C1 segment of cervical spinal cord (tissue), 14 donors: ENCODE measurements around the gene CHRNB2.

Experiments
- DNase-seq, 14 donors: peaks; one replicate each; lab custom pipeline; 2025; lab: John Stamatoyannopoulos, UW

CHRNB2 gene

DNA sequence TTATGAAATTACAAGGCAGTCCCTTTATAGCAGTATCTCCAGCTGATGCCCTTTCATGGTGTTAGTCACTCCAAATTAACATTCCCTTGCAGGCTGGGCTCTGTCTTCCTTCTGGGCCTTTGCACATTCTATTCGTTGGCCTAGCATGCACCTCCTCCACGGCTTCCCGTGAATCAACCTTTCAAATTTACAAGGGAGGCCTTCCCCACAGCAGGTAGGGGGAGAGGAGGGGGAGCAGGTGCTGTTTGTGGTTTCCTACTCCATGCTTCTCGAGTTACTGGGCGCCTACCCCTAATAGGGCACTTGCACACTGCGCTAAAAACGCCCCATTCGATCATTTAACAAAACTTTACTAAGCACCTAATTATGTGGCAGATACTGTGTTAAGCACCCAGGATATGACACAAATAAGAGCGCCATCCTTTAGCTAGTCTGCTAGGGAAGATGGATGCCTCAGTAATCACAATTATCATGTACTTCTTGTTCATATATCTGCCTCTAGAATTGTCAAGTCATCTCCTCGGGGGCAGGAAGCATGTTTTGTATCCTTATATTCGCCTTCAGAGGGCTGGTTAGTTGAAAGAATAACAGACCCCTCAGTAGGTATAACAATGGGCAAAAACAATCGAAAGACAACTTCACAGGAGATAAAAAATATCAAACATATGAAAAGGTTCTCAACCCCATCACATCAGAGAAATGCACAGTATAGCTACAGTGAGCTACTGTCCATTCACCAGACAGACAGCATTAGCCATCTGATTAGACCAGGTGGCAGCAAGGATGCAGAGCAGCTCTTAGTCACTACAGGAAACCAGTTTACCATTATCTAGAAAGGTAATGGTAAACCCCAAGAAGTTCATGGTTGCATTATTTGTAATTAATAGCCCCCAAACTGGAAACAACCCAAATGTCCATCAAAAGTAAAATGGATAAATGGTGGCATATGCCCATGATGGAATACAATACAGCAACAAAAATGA is 42.1 kb downstream of the CHRNB2 start:
- DNase-seq: no peak

DNA sequence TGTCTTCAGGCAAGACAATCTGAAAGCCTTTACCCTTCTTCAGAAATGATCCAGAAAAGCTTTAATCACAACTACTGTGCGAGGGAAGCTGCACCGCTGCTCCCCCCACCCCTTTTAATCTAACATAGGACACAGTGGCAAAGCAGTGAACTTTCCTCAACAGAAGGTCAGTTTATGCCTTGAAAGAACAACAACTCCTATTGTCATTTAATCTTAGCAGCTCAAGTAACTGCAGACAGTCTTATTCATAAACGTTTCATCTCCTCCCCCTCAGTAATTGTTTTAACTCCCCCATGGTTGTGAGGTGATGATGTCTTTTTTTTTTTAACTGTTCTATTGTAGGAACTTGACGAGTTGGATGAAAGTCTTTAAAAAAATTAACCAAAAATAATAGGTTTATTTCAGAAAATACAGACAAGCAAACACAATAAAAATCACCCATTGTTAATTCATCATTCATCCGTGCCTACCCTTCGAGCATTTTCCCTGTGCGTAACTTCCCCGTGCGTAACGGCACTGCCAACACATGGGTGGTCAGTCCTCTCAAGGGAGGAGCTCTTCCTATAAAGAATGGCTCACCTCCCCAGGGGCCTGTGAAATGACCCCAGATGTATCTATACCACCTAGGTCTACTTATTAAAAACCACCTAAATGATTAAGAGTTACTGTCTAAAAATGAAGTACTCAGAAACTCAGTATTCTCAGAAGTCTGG is 43.7 kb downstream of the CHRNB2 start:
- DNase-seq: peak in 3 of 14 donors; percentile 8 to 12 (median 8)

DNA sequence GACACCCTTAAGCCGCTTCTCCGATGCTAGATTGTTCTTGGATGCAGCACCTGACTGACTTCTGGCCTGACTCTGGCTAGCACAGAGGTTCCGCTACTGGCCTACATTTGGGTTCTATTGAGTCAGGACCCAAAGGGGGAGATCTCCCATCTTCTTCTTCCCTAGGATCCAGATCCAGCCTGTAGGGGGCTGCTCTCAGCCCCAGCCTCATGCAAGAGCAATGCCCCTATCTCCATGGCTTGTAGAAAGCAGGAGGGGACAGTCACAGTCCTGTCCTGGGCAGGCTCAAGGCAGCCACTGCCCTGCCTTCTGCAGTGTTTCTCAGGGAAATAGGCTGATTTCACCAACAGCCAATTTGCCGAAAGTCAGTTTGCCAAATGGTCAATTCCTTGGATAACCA is 46.7 kb downstream of the CHRNB2 start:
- no peak for DNase-seq

DNA sequence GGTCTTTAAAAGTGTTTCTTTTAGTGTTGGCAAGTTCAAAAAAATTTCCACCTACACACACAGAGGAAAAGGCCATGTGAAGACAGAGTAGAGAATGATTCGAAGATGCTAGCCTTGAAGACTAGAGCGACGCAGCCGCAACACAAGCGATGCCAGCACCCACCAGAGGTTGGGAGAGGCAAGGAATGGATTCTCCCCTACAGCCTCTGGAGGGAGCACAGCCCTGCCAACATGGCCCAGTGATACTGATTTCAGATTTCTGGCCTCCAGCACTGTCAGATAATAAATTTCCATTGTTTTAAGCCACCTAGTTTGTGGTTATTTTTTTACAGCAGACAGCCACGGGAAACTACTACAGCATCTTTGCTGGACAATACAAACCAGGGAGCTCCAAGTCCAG is 47.3 kb downstream of the CHRNB2 start:
- DNase-seq: no peak

DNA sequence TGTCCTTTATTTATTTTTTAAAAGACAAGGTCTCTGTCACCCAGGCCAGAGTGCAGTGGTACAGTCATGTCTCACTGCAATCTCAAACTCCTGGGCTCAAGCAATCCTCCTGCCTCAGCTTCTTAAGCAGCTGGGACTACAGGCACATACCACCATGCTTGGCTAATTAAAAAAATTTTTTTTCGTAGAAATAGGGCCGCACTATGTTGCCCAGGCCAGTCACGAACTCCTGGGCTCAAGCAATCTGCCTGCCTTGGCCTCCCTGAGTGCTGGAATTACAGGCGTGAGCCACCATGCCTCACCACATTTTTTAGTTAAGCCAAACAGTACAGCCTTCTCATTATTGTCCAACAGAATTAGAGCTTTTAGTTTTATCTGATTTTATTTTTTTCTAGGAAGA is 47.8 kb downstream of the CHRNB2 start:
- DNase-seq: no peak

DNA sequence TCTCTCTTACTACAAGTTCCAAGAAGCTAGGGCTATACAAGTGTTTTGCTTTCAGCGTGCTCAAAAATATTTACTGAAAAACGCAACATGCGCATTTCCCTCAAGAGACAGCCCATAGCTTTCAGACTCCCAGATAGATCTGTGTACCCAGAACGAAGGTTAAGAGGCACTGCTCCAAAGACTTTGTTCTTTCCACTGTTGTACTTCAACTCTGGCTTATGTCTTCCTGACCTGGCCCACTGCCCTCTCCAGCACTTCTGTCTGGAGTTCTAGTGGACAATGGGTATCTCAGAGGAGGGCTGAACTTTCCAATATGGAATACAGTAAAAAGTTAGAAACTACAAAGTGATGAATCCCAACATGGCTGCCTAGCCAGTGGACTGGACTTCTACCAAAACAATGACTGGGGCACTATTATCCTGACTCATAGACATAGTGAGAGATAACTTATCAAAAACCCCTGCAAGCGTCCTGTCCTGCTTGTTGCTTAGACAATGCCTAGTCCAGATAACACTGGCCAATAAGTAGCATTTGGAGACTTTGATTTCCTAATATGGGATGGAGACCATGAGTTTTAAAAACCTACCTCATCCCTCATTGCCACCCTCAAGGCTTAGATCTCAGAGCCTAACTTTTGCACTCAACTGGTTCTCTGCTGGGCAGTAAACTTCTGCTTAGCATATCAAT is 49.2 kb downstream of the CHRNB2 start:
- DNase-seq: no peak

DNA sequence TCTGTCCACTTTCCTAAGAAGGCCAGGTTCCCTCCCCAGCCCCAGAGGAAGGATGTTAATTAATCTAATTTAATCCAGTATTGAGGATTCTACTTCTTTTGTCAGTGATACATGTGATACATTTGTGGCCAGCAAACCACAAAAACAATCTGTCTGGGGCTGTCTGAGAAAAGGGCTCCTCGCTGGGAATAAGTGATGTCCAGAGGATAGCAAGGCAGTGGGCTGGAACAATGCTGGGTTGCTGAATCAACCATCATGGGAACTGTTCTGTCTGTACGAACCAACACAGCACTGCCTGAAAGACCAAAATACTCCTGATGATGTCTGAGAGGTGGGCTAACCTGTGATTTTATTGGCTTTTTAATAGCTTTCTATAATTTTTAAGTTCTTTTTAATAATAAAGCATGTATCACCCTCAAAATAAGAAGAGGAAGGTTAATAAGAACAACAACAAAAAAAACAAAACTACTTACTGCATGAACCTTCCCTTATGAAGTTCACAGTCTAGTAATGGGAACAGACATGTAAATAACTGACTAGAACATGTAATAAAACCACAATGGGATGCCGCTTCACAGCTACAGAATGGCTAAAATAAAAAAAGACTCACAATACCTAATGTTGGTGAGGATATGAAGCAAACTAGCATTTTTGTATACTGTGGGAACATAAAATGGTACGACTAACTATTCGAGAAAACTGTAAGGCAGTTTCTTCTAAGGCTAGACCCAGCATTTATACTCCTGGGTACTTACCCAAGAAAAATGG is 51.8 kb downstream of the CHRNB2 start:
- no peak for DNase-seq

DNA sequence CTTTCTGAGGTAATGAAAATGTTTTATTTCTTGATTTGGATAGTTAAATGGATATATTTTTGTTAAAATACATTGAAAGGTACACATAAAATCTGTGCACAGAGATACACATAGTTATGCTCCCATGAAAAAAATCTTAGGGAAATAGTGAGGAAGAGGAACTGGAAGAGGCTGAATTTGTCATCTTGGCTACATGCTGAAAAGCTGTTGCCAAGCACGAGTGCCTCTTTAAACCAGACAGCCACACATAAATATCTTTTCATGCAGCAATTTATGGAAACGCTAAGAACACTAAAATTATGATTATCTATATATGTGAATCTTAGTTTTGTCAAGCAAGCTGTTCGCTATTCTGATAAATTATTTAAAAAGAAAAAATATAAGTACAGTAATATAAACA is 53.2 kb downstream of the CHRNB2 start:
- no peak for DNase-seq

DNA sequence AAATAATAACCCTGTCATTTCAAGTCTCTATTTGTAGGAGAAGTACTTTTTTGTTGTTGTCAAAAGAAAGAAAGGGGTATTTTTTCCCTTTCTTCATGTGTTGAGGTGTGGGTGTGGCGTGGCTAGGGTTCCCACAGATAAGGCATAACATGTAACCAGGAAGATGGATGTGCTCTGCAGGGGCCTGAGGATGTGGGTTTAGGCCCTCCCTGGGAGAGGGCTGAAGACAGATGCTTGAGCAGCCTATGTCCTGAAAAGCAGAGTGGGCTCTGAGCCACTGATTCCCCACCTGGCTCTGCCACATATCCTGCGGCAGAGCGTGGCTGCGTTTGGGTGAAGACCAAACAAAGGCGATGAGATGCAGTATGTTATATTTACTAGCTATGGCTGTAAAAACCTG is 54.3 kb downstream of the CHRNB2 start:
- DNase-seq: no peak

DNA sequence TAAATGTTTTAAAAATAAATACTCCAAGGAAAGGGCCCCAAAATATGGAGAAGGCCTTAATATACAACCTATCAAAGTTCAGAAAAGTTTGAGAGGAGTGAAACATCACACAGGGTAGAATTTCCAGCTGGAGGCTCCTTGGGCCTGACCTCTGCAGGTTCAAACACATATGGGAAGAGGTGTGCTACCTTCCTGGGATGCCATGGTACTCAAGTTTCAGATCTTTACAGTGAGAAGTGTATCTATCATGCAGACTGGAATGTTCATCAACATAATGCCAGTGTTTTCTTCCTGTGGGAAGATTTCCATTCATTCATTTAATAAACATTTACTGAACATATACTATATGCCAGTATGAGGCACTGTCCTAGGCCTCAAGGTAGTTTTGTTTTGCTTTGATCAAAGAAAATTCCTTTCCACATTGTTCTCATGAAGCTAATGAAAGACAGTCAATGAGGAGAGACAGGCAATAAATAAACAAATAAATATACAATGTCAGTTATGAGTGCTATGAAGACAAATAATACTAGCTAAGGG is 55.0 kb downstream of the CHRNB2 start:
- no peak for DNase-seq

DNA sequence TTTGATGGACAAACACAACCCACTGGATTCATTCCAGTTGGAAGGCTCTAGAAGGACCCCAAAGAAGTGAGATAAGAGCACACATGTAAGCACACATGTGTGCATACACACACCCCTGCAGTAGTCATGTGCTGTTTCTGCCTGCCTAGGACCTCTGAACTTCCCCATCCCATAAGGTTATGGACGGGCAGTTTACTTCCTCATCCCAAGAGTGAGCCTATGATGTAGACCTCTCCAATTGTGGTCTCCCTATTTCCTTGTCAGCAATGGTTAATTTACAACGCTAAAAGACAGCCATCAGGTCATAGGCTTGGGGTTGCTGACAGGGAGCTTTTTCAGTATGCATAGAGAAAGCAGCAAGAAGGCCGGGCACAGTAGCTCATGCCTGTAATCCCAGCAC is 55.8 kb downstream of the CHRNB2 start:
- no peak for DNase-seq

DNA sequence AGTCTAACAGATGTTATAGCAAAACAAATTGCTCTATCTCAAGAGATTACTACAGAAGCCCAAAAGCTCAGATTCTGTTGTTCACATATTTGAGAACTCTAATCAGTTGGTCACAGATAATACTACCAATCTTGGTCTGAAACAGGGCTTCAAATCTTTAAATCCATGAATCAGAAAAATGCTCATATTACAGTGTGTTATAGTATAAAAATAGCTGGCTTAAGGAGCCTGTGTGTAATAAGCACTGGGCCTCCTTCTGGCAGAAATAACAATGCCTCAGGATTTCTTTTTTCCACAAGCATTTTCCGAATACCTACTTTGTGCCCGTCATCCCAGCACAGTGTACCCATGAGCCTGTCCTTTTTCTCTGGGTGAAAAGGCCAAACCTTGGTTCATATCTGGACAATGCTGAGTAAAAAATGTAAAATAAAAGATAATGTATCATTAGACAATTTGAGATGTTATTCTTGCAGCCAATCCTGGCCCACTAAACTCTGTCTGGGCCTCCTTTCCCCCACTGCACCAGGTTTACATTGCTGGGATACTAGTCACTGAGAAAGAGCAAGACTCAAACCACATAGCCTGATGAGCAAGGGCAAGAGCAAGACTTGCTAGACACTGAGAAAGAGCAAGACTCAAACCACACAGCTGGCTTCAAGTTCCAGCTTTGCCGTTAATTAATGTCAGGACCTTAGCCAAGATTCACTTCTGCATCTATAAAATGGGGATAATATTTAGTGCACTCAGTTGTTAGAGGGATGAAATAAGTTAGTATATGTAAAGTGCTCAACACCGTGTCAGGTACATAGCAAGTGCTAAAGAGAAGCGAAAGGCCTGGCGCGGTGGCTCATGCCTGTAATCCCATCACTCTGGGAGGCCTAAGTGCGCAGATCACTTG is 57.4 kb downstream of the CHRNB2 start:
- DNase-seq: no peak

DNA sequence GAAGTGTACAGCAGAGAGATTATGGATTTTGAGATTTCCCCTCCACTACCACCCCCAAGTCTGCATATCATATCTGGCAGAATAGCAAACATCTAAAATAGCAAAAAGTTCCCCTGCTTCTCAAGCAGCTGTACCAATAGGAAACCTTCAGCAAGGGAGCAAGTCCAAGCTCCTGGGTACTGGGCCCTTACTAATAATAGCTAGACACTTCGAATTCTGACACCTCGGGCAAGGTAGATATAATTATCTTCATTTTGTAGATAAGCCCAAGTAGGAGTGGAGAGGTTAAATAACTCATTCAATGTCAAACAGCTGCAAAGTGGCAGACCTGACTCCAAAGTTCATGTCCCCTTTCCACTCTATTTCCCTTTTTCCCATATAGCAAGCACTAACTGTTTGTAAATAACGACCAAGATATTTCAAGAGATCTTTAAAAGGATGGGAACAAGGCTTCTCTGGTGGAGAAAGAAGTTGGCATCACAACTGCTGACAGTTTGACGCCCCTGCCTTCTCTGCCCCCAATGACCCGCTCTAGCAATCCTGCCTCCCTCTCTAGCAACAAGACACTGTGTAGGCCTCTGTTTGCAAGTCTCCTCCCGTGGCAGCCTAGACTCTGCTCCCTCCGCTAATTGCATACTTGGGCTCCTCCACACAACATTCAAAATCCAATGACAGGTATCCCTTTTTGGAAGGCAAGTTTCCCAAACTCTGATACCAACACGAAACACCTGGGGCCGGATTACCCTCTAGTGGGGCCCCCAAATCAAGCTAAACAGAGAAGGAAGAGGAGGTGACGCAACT is 59.1 kb downstream of the CHRNB2 start:
- peak in 4 of 14 donors; percentile 33 to 58 (median 50) for DNase-seq

DNA sequence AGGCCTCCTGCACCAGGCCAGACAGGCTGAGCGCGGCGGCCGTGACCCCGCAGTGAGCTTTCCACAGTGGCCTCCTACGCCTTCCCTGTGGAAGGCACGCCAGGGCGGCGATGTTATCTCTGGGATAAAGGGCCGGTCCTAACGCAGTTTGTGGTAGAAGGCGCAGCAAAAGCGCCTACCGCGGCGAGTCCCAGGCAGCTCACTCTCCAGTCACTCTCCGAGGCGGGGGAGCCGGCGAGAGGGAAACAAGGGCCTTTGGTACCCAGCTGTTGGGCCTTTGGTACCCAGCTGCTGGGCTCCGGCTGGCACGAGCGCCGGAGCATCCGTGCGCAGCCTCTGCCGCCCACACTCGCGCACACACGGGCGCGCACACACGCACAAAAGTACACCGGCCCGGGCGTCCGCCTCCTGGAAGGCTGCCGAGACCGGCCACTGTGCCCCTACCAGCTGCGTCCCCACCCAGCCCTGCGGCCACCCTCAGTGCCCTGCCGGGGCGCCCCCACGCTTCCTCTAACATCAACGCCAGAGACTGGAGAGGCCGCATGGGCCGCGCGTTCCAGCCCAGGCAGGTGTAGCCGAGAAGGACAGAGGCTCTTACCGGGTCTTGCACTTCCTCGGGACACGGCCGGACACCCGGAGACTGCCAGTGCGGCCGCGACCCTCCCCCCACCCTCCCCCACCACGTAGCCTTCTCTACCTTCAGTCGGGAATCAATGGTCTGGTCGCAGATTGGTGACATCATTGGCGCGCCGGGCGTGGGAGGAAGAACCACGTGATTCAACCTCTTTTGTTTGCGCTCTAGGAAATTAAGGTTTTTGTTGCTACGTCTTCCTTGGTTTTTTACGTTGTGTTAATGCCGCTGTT is 59.9 kb downstream of the CHRNB2 start:
- DNase-seq: peak; percentile 28 to 86 (median 78)

DNA sequence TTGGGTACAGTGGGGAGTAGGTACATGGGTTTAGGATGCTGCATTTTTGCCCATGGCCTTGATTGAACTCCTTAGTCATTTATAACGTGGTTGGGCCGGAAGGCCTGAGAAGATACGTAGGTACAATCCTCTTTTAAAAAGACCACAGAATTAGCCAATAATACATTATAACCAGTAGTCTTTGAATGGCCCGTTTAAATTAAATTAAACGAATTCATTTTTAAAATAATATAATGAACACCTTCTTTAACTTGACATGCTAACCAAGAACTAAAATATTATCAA is 60.5 kb downstream of the CHRNB2 start:
- DNase-seq: no peak

DNA sequence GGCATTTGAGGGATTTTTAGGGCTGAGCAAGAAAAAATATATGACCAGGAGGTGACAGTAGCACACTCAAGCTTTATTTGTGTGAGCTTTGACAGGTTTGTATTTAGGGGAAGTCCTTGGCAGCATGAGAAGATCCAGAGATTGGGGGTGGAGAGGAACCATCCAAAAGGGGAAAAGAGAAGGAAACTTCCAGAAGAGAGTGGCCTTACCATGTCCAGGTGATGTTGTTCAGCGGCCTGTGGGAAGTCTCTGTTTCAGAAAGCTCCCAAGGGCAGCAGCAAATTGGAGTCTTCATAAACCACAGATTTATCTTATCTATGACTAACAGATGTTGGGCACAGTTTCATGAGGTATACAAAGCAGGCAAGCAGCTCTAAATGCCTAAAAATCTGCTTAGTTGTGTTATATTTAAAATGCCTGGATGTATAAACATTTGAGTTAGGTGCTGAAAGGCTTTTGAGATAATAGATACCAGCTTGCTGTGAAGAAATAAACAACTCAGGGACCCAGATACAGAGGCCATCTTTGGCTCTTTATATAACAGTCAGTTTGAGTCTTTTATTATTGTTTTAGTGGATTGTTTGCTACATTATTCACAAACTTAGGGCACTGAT is 61.6 kb downstream of the CHRNB2 start:
- DNase-seq: no peak
